Loucy (cell line): ENCODE results near the gene HLTF.

Source experiments
- EZH2phosphoT487 ChIP-seq: fragments of 200-600 bp; IDR thresholded peaks from 2 replicates; pipeline ENCODE4 v1.6.1; 2018; ENCODE audit warnings: antibody characterized with exemption, mild to moderate bottlenecking, moderate library complexity, borderline replicate concordance
- TF ChIP-seq, protein P1 (sequence below): fragments of 200-600 bp; sonication (generic); conservative IDR thresholded peaks from 2 replicates; pipeline ENCODE4 v1.5.1; 2014; ENCODE audit warnings: mild to moderate bottlenecking, antibody characterized with exemption, low read length

DNA sequence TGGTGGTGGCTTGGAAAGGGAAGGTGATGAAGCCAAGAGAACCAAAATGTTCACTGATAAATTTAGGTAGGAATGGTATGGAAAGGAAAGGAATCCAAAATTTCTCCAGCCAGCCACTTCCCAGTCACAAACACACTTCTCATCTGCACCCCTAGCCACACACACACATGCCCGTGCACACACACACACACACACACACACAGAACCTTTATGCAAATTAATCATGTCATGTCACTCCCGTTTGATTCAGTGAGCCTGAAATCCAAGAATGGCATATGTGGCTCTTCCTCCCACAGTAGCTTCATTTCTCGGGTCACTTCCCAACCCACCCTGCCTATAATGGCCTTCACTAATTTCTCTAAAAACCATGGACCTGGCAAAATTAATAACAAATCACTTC, 3.1 kb upstream of the HLTF start:
- TF ChIP-seq, protein P1, sequence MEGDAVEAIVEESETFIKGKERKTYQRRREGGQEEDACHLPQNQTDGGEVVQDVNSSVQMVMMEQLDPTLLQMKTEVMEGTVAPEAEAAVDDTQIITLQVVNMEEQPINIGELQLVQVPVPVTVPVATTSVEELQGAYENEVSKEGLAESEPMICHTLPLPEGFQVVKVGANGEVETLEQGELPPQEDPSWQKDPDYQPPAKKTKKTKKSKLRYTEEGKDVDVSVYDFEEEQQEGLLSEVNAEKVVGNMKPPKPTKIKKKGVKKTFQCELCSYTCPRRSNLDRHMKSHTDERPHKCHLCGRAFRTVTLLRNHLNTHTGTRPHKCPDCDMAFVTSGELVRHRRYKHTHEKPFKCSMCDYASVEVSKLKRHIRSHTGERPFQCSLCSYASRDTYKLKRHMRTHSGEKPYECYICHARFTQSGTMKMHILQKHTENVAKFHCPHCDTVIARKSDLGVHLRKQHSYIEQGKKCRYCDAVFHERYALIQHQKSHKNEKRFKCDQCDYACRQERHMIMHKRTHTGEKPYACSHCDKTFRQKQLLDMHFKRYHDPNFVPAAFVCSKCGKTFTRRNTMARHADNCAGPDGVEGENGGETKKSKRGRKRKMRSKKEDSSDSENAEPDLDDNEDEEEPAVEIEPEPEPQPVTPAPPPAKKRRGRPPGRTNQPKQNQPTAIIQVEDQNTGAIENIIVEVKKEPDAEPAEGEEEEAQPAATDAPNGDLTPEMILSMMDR, result no peak
- TF ChIP-seq EZH2phosphoT487, result no peak
